Caco-2 (cell line): ENCODE measurements around the gene CNKSR2. TPM values are rescaled to one million over a fixed set of nuclear protein-coding genes. Genes with fewer than 3 reads are reported as not detected.

ENCODE experiments used
- BruUV-seq: library from RNA; stranded (reverse); fragments of 400-500 nt; replicated peaks from 2 replicates; lab custom pipeline; 2021; lab: Mats Ljungman, UMichigan
- CTCF ChIA-PET: fragments of 300-600 bp; sonication (Branson Sonifier 250); formaldehyde crosslinking; loops from one replicate; lab custom pipeline; 2022; ENCODE audit warnings: antibody characterized with exemption; lab: Charles Lee
- POLR2A ChIA-PET: fragments of 300-600 bp; sonication (Branson Sonifier 250); formaldehyde crosslinking; loops from one replicate; lab custom pipeline; 2022; ENCODE audit warnings: antibody characterized with exemption; lab: Charles Lee
- DNase-seq, 2 experiments: peaks; one replicate each; pipeline versions ENCODE4 v3.0.0 to v3.0.0-alpha.2; 2020 to 2022
- H3K27me3 ChIP-seq: replicated peaks from 2 replicates; pipeline ENCODE4 v1.6.0; 2011; ENCODE audit warnings: low read length; ENCODE audit not compliant: control insufficient read depth, insufficient read depth
- H3K36me3 ChIP-seq: 2 replicates; pipeline ENCODE4 v1.5.1; 2011; ENCODE audit warnings: low read length; ENCODE audit not compliant: control insufficient read depth, insufficient read depth
- H3K4me1 ChIP-seq: fragments of 250-450 bp; sonication (Bioruptor Pico); 2 replicates; pipeline ENCODE4 v1.5.1; 2020; ENCODE audit warnings: mild to moderate bottlenecking
- H3K4me3 ChIP-seq: 2 replicates; pipeline ENCODE4 v1.5.1; 2011; ENCODE audit warnings: low read depth, mild to moderate bottlenecking, control low read depth, low read length
- H3K9me3 ChIP-seq: fragments of 250-450 bp; sonication (Bioruptor Pico); 2 replicates; pipeline ENCODE4 v1.5.1; 2020; ENCODE audit warnings: mild to moderate bottlenecking, moderate library complexity
- H3K27ac Mint-ChIP-seq: one replicate; pipeline ENCODE4 v1.8.0; 2022; ENCODE audit warnings: mixed read lengths; ENCODE audit not compliant: unreplicated experiment
- H3K27me3 Mint-ChIP-seq: one replicate; pipeline ENCODE4 v1.8.0; 2022; ENCODE audit warnings: mixed read lengths; ENCODE audit not compliant: insufficient read depth, unreplicated experiment
- H3K36me3 Mint-ChIP-seq: one replicate; pipeline ENCODE4 v1.8.0; 2022; ENCODE audit warnings: mild to moderate bottlenecking, mixed read lengths; ENCODE audit not compliant: insufficient read depth, unreplicated experiment
- H3K4me1 Mint-ChIP-seq: one replicate; pipeline ENCODE4 v1.8.0; 2022; ENCODE audit warnings: low read depth, mixed read lengths; ENCODE audit not compliant: unreplicated experiment
- H3K4me3 Mint-ChIP-seq: one replicate; pipeline ENCODE4 v1.8.0; 2022; ENCODE audit warnings: mild to moderate bottlenecking, moderate library complexity, mixed read lengths; ENCODE audit not compliant: unreplicated experiment
- H3K9me3 Mint-ChIP-seq: one replicate; pipeline ENCODE4 v1.8.0; 2022; ENCODE audit warnings: mixed read lengths; ENCODE audit not compliant: unreplicated experiment
- intact Hi-C: fragments of 100-400 bp; cut with micrococcal nuclease; formaldehyde crosslinking; loops from one replicate; pipeline ENCODE4 v1.10.0; 2022; ENCODE audit not compliant: unreplicated experiment
- total RNA-seq: library from RNA; stranded (reverse); gene quantifications from 2 replicates; pipeline ENCODE4 v1.2.3, GENCODE V29; 2022
- TF ChIP-seq, protein P1 (sequence below), 2 experiments: fragments of 200-600 bp in 1 of 2; IDR thresholded peaks; 1 replicate in 1 of 2; 2 replicates in 1 of 2; pipeline versions ENCODE4 v1.5.1 to v1.8.0; 2011 to 2022; ENCODE audit warnings: antibody characterized with exemption in 1 of 2, control low read depth in 1 of 2, inconsistent platforms in 1 of 2, low read depth in 1 of 2, low read length in 1 of 2, mild to moderate bottlenecking in 1 of 2, moderate library complexity in 1 of 2; ENCODE audit not compliant: insufficient read depth in 1 of 2, severe bottlenecking in 1 of 2, unreplicated experiment in 1 of 2

Gene CNKSR2
- total RNA-seq, 1 experiment from 2014 or later: not detected

DNA sequence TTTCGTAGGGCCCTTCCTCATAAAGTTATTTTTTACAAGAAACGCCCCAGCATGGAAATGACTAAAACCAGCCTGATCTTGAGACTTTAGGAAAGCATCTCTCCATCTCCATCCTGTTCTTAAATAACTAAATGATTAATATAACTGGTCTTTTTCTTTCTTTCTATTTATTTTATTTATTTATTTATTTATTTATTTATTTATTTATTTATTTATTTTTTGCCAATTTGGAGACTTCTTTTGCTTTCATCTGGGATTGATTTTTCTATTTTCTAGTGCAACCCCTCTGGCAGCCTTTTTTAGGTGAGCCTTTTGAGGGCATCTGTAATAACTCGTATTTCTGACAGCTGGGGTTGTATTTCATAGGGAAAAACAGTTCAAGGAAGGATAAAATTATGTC is 285.1 kb downstream of the CNKSR2 start:
- no TSS peak for BruUV-seq
- ChIA-PET POLR2A (no interaction called here), CTCF (no interaction called here)
- intact Hi-C loops: no loop called here
- no peaks in the 10 kb centered on the region for H3K27me3 Mint-ChIP-seq
- no peak for DNase-seq
- TF ChIP-seq, protein P1, sequence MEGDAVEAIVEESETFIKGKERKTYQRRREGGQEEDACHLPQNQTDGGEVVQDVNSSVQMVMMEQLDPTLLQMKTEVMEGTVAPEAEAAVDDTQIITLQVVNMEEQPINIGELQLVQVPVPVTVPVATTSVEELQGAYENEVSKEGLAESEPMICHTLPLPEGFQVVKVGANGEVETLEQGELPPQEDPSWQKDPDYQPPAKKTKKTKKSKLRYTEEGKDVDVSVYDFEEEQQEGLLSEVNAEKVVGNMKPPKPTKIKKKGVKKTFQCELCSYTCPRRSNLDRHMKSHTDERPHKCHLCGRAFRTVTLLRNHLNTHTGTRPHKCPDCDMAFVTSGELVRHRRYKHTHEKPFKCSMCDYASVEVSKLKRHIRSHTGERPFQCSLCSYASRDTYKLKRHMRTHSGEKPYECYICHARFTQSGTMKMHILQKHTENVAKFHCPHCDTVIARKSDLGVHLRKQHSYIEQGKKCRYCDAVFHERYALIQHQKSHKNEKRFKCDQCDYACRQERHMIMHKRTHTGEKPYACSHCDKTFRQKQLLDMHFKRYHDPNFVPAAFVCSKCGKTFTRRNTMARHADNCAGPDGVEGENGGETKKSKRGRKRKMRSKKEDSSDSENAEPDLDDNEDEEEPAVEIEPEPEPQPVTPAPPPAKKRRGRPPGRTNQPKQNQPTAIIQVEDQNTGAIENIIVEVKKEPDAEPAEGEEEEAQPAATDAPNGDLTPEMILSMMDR (IDR thresholded peaks at IDR 0.05; ENCODE audit: insufficient read depth in 1 of 2, low read depth in 1 of 2, low read length in 1 of 2, severe bottlenecking in 1 of 2, unreplicated experiment in 1 of 2): no peak
- H3K27me3 ChIP-seq: no peaks in the 10 kb centered on the region
- no peak overlapping the region for H3K4me3 ChIP-seq
- no peak overlapping the region for H3K4me3 Mint-ChIP-seq
- H3K36me3 ChIP-seq: no peaks in the 10 kb centered on the region
- H3K9me3 Mint-ChIP-seq: no peaks in the 10 kb centered on the region
- H3K36me3 Mint-ChIP-seq: no peaks in the 10 kb centered on the region
- no peaks in the 10 kb centered on the region for H3K9me3 ChIP-seq
- H3K27ac Mint-ChIP-seq: no peak overlapping the region
- H3K4me1 ChIP-seq: no peaks in the 10 kb centered on the region
- peaks cover 7% of the 10 kb centered on the region for H3K4me1 Mint-ChIP-seq

DNA sequence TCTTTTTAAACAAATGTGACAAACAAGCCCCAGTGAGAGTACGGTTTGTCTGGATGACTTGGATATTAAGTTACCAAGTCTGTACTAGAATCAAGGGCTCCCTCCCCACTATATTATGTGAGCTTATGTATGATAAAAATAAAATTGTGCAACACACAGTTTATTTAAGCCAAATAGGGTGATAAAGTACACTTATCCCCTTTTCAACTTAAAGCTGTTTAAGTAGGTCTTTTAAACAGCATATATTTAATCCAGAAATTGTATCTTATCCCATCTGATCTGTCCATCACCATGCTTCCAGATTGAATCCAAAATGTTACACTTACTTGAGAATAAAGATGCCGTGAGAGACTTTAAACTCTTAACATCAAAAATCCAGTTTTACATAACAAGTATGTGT is 285.9 kb downstream of the CNKSR2 start:
- POLR2A ChIA-PET: no interaction called here

DNA sequence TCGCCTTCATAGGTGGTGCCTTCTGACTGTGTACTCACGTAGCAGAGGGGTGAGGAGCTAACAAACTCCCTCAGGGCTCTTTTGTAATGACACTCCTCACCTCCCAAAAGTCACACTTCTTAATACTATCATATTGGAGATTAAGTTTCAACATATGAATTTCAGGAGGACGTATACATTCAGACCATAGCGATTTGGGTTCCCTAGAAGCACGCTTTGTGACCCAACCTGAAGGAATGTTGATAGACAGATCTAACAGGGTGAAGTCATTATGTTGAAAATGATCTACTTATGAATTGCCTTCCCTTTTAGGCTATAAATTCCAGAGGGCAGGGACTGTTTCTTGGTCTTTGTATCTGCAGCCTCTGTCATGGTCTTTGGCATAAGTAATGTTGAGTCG is 287.1 kb downstream of the CNKSR2 start:
- TF ChIP-seq, protein P1 (IDR thresholded peaks at IDR 0.05; ENCODE audit: insufficient read depth in 1 of 2, low read depth in 1 of 2, low read length in 1 of 2, severe bottlenecking in 1 of 2, unreplicated experiment in 1 of 2): no peak
- no peak overlapping the region for H3K27ac Mint-ChIP-seq
- Histone ChIP-seq H3K4me1 (no peaks in the 10 kb centered on the region), H3K27me3 (no peaks in the 10 kb centered on the region), H3K9me3 (no peaks in the 10 kb centered on the region), H3K36me3 (no peaks in the 10 kb centered on the region), H3K4me3 (no peak overlapping the region)
- ChIA-PET POLR2A (no interaction called here), CTCF (no interaction called here)
- peaks cover 7% of the 10 kb centered on the region for H3K4me1 Mint-ChIP-seq
- no peaks in the 10 kb centered on the region for H3K9me3 Mint-ChIP-seq
- H3K36me3 Mint-ChIP-seq: no peaks in the 10 kb centered on the region
- no TSS peak for BruUV-seq
- intact Hi-C loops: no loop called here
- no peak overlapping the region for H3K4me3 Mint-ChIP-seq
- H3K27me3 Mint-ChIP-seq: no peaks in the 10 kb centered on the region
- DNase-seq: no peak

More for the DNA sequence above, 285.9 kb downstream of the CNKSR2 start:
- DNase-seq: no peak
- no peaks in the 10 kb centered on the region for H3K36me3 Mint-ChIP-seq
- H3K27ac Mint-ChIP-seq: no peak overlapping the region
- BruUV-seq: no TSS peak
- Histone ChIP-seq H3K4me3 (no peak overlapping the region), H3K9me3 (no peaks in the 10 kb centered on the region), H3K36me3 (no peaks in the 10 kb centered on the region), H3K27me3 (no peaks in the 10 kb centered on the region), H3K4me1 (no peaks in the 10 kb centered on the region)
- H3K4me3 Mint-ChIP-seq: no peak overlapping the region
- no peaks in the 10 kb centered on the region for H3K9me3 Mint-ChIP-seq
- no peaks in the 10 kb centered on the region for H3K27me3 Mint-ChIP-seq
- intact Hi-C loops: no loop called here
- CTCF ChIA-PET: no interaction called here
- TF ChIP-seq, protein P1 (IDR thresholded peaks at IDR 0.05; ENCODE audit: insufficient read depth in 1 of 2, low read depth in 1 of 2, low read length in 1 of 2, severe bottlenecking in 1 of 2, unreplicated experiment in 1 of 2): no peak
- H3K4me1 Mint-ChIP-seq: peaks cover 7% of the 10 kb centered on the region
